Measurements from ENCODE around the gene NYNRIN.
"Not testable (repeated sequence)": the region's sequence is repeated elsewhere in the genome, so short reads cannot be mapped to it uniquely, and the experiment has no call there.

Gene NYNRIN

GRCh38 chr14:24369907-24370687 lies 28.7 kb upstream of the NYNRIN start:
- no peak for DNase-seq (ENCODE audit: low read depth in 3 of 3)

- no peak for DNase-seq (ENCODE audit: low read depth in 3 of 3)
Measured at GRCh38 chr14:24370748-24371147, 28.1 kb upstream of the NYNRIN start.

- DNase-seq (ENCODE audit: low read depth in 3 of 3) = not testable (repeated sequence)
Measured at GRCh38 chr14:24371605-24372004, 27.2 kb upstream of the NYNRIN start.

- DNase-seq (ENCODE audit: low read depth in 3 of 3) = no peak
Measured at GRCh38 chr14:24372701-24373416, 25.9 kb upstream of the NYNRIN start.

- DNase-seq (ENCODE audit: low read depth in 3 of 3) = no peak
Measured at GRCh38 chr14:24376448-24377070, 22.2 kb upstream of the NYNRIN start.

GRCh38 chr14:24377126-24377525 lies 21.7 kb upstream of the NYNRIN start:
- DNase-seq (ENCODE audit: low read depth in 3 of 3) = no peak

- no peak for DNase-seq (ENCODE audit: low read depth in 3 of 3)
Measured at GRCh38 chr14:24377657-24378056, 21.1 kb upstream of the NYNRIN start.

GRCh38 chr14:24378327-24378726 lies 20.5 kb upstream of the NYNRIN start:
- no peak for DNase-seq (ENCODE audit: low read depth in 3 of 3)

- DNase-seq (ENCODE audit: low read depth in 3 of 3) = no peak
Measured at GRCh38 chr14:24378981-24379906, 19.6 kb upstream of the NYNRIN start.

- DNase-seq (ENCODE audit: low read depth in 3 of 3) = no peak
Measured at GRCh38 chr14:24379907-24380730, 18.7 kb upstream of the NYNRIN start.

- DNase-seq (ENCODE audit: low read depth in 3 of 3) = no peak
Measured at GRCh38 chr14:24381363-24382063, 17.3 kb upstream of the NYNRIN start.

GRCh38 chr14:24382064-24382371 lies 16.8 kb upstream of the NYNRIN start:
- DNase-seq (ENCODE audit: low read depth in 3 of 3) = no peak

- no peak for DNase-seq (ENCODE audit: low read depth in 3 of 3)
Measured at GRCh38 chr14:24384169-24384568, 14.6 kb upstream of the NYNRIN start.

- no peak for DNase-seq (ENCODE audit: low read depth in 3 of 3)
Measured at GRCh38 chr14:24385524-24385923, 13.3 kb upstream of the NYNRIN start.

- DNase-seq (ENCODE audit: low read depth in 3 of 3) = no peak
Measured at GRCh38 chr14:24387009-24387345, 11.8 kb upstream of the NYNRIN start.

GRCh38 chr14:24387579-24387978 lies 11.2 kb upstream of the NYNRIN start:
- not testable (repeated sequence) for DNase-seq (ENCODE audit: low read depth in 3 of 3)

GRCh38 chr14:24388474-24389179 lies 10.2 kb upstream of the NYNRIN start:
- no peak for DNase-seq (ENCODE audit: low read depth in 3 of 3)

- DNase-seq (ENCODE audit: low read depth in 3 of 3) = no peak
Measured at GRCh38 chr14:24389226-24389848, 9.5 kb upstream of the NYNRIN start.

GRCh38 chr14:24390701-24391468 lies 7.9 kb upstream of the NYNRIN start:
- no peak for DNase-seq (ENCODE audit: low read depth in 3 of 3)
